Measurements from ENCODE around the gene ZNF462. TPM values are rescaled to one million over a fixed set of nuclear protein-coding genes. Genes with fewer than 3 reads are reported as not detected.

Gene ZNF462
- total and polyA plus RNA-seq, 2 of the 4 experiments (the other 2 are of a cell fraction), result 6.1 to 18.8 TPM

DNA sequence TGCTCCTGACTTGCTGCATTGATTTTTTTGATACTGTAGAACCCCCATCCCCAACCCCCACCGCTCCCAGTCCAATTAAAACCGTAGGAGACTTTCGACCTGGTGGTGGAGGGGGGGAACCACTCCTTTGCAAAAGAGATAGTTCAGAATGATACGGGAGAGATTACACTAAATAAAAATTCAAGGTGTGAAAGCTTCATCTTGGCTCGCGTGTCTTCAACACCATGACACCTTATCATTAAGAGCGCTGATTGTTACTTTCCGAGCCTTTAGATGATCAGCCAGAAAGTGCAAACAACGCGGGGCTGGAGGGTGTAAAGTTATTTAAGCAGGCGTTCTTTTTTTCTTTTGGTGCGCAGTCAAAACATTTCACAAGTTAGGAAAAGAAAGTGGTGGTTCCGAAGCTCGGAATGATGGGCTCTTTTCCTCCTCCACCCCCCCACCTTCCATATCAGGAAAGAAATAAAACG is 1.3 kb upstream of the ZNF462 start:
- TF ChIP-seq RFX5 (IDR thresholded peaks at IDR 0.05; ENCODE audit: low read depth, low read length), result no peak
- TF ChIP-seq BHLHE40 (IDR thresholded peaks at IDR 0.05; ENCODE audit: low read depth, low read length), result 0 out of 2 replicates have a peak, but pooled peaks have one; percentile 6
- TF ChIP-seq, protein P1, sequence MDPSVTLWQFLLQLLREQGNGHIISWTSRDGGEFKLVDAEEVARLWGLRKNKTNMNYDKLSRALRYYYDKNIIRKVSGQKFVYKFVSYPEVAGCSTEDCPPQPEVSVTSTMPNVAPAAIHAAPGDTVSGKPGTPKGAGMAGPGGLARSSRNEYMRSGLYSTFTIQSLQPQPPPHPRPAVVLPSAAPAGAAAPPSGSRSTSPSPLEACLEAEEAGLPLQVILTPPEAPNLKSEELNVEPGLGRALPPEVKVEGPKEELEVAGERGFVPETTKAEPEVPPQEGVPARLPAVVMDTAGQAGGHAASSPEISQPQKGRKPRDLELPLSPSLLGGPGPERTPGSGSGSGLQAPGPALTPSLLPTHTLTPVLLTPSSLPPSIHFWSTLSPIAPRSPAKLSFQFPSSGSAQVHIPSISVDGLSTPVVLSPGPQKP (IDR thresholded peaks at IDR 0.05; ENCODE audit: borderline replicate concordance, low read depth, low read length), result no peak
- Histone ChIP-seq H4K5ac (ENCODE audit: low read depth, low read length) (no peak overlapping the region), H2BK20ac (ENCODE audit: low read depth, low read length) (no peak overlapping the region), H3K18ac (ENCODE audit: low read depth, low read length) (no peak overlapping the region), H2BK5ac (ENCODE audit: low read depth, low read length, poor library complexity, severe bottlenecking) (no peak overlapping the region), H3K4me1 (ENCODE audit: control insufficient read depth, insufficient read depth, low read length) (no peaks in the 10 kb centered on the region), H3K4ac (ENCODE audit: low read depth, low read length) (no peak overlapping the region), H3K4me3 (ENCODE audit: insufficient read depth, low read depth, low read length) (peak overlapping the region; percentile 68), H2BK120ac (ENCODE audit: low read depth, low read length) (no peak overlapping the region), H3K9me1 (ENCODE audit: insufficient read depth, low read length) (no peaks in the 10 kb centered on the region), H4K8ac (ENCODE audit: low read depth in 2 of 2, low read length in 2 of 2) (peak overlapping the region in 1 of 2 experiments; percentile 57; a peak in 1 of 4 replicates), H4K20me1 (ENCODE audit: insufficient read depth, low read length) (no peaks in the 10 kb centered on the region), H2AFZ (replicated peaks; ENCODE audit: low read length, poor library complexity) (peak overlapping the region; percentile 93), H3K79me1 (ENCODE audit: low read depth in 1 of 2, low read length in 2 of 2) (peaks cover 3 to 20% of the 10 kb centered on the region in 2 experiments), H2BK15ac (ENCODE audit: low read depth, low read length) (no peak overlapping the region), H2AK9ac (replicated peaks; ENCODE audit: low read depth, low read length, poor library complexity) (peak overlapping the region; percentile 20), H3K14ac (replicated peaks; ENCODE audit: low read depth, low read length) (no peak overlapping the region), H3K23ac (ENCODE audit: low read depth, low read length) (peak overlapping the region; percentile 87; the same call in 1 of the 2 replicates), H3K4me2 (ENCODE audit: low read depth, low read length) (peak overlapping the region; percentile 82), H3K9me3 (ENCODE audit: control insufficient read depth, insufficient read depth, low read length) (peaks cover 2% of the 10 kb centered on the region; the same call in 1 of the 2 replicates), H3K9ac (ENCODE audit: low read depth, low read length) (peak overlapping the region; percentile 28; the same call in 1 of the 2 replicates), H2AK5ac (ENCODE audit: low read depth, low read length) (no peak overlapping the region), H3K27ac (ENCODE audit: insufficient read depth, low read length) (no peak overlapping the region), H3K56ac (ENCODE audit: extremely low read depth, insufficient read depth, low read length) (no peak overlapping the region), H3K36me3 (ENCODE audit: control insufficient read depth, insufficient read depth, low read length) (no peaks in the 10 kb centered on the region), H3K27me3 (ENCODE audit: control insufficient read depth, insufficient read depth, low read length) (peaks cover 12% of the 10 kb centered on the region), H4K91ac (ENCODE audit: insufficient read depth, low read depth, low read length) (no peak overlapping the region)
- no CpG with 5 or more reads among the region's 15 CpGs for WGBS, 2 experiments (ENCODE audit: extremely low coverage in 2 of 2, insufficient read length in 1 of 2)
- BruUV-seq (replicated peaks), result no TSS peak
- DNase-seq (no peak), ATAC-seq (ENCODE audit: low read depth) (no peak)
- CTCF ChIA-PET, result interaction anchor here (1.0 to 1.1 kb wide), 2 partner anchors 61 to 198 kb away, joined by 3 to 4 read pairs; no protein-coding TSS in a partner anchor
- intact Hi-C loops (cut with micrococcal nuclease) (loop anchor here (1.0 to 10.0 kb wide), 7 partner anchors 144 to 423 kb away; partner anchors contain the start of gene RAD23B), dilution Hi-C loops (cut with HindIII; ENCODE audit: low sequenced_read_pairs, unreplicated experiment) (no loop called here), in situ Hi-C loops (cut with MboI; ENCODE audit: low sequenced_read_pairs) (loop anchor here (5.0 kb wide), 1 partner anchor 61 kb away; no protein-coding TSS in a partner anchor)
- POLR2A ChIA-PET (ENCODE audit: unreplicated experiment), result no interaction called here
